HG02623 (cell line): Measurements from ENCODE around the gene SELENOH.

Source experiments
- ATAC-seq: cut with Tn5 transposase; IDR thresholded peaks from one replicate; pipeline ENCODE4 v1.9.1; 2021; ENCODE audit warnings: moderate library complexity; ENCODE audit not compliant: unreplicated experiment

The SELENOH gene

DNA sequence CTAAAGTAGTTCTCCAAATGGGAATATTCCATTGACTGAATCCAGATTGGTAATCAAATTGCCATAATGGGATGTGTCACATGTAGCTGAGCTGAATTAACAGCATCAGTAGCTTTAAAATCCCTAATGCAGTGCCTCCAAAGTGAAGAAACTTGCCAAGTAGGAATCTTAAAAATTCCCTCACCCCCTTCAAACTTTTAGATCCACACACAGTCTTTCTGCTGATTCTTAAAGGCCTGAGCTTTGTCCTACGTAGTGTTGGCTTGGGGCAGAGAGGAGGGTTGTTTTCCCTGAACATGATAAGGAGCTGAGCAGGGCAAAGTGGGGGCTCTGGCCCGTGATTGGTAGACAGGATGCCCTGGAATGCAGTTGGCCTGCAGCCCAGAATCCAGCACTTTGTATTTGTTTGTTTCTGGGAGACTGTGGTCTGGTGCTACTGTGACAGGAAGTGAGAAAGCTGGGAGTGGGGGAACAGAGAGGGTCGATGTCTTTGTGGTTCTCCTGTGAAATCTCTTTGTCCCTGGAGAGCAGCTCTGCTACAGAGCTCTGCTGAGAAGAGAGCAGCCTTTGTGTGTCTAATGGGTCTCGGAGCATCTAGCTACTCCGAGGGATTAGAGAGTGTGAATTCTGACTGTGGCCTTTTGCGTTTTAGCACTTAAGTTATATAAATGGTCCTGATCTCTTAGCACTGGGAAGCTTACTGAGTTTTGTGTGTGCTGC lies 37.2 kb downstream of the SELENOH start:
- ATAC-seq = no peak

DNA sequence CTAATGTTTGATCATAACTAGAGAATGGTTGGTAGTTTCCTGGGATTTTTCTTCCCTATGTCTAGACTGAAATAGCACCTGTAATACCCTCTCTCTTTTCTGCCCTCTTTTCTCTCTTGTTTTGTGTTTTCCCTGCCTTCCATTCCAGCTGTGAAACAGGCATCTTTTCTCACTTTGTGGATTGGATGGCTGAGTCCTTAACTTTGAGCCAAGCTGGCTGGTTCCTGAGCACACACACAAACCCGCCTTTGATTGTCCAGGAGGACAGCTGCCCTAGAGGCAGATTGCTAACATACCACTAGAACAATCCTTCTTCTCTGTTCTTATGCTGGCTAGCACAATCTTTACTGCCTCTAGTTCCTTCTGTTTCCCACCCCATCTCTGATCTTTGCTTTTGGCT lies 38.0 kb downstream of the SELENOH start:
- ATAC-seq = no peak

DNA sequence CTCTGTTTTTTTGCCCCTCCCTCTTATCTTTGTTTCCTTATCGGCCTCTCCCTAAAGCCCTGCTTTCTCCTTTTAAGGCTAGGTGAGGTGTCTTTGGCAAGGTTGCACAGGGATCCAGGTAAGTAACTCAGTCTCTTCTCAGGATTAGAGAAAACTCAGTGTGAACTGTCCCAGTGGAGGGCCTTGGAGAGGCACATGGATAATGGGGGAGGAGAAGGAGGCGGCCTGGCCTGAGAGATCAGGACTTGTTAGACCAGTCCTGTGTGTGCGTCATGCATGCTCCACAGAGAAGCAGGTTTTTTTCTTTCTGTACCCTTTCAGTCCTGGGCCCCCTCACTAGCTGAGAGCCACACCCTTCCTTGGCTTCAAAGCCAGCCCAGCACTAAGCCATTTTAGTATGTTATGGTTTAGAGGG lies 40.2 kb downstream of the SELENOH start:
- ATAC-seq = no peak

DNA sequence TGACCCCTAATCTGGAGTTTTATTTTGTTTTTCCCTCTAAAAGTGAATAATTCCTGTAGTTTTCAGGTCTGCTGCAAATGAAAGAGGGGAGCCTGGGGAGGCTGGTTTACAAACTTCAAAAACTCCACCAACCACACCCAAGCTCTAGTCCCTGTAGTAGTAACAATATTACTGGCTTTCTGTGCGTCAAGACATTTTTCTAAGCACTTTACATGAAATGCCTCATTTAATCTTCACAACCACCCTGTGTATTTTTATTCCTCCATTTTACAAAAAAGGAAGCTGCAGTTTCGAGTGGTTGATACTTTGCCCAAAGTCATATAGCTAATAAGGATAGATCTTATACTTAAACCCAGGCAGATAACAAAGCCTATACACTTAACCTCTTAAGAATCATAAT lies 43.8 kb downstream of the SELENOH start:
- ATAC-seq = peak; percentile 49

DNA sequence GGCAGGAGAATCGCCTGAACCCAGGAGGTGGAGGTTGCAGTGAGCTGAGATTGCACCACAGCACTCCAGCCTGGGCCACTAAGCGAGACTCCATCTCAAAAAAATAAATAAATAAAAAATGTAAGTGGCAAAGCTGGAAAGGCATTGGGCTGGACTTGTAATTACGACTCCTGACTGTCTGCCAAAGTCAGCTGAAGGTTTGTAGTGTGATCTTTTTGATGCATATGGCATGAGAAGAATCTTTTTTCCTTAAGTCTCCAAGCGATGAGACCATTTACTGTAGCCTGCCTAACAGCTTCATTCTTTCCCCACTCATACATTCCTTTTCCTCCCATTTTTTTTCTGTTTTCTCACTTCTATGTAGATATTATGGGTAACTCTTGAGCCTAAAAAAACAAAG lies 45.1 kb downstream of the SELENOH start:
- no peak for ATAC-seq

DNA sequence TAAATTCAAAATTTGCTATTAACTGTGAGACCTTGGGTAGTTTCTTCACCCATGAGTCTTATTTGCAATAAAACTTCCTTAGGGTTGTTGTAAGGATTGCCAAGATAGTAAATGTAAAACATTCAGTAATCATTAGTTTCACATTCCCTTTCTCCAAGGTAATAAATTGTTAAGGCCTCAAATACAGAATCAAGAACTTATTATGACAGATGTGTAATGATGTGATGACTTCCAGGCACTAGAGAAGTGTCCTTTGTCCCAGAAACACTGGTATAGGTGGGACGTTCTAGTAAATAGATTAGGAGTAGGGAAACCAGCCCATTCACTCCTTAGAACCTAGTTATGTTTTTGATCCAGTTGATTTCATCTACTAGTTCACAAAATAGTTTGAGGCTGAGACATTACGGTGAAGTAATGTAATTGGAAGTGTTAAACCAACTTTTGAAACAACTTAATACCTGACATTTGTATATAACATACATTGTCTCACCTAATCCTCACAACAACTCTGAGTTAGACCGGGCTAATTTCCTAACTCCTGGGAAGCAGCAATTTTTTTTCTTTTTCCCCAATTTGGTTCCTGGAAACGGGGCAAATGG lies 45.8 kb downstream of the SELENOH start:
- no peak for ATAC-seq

DNA sequence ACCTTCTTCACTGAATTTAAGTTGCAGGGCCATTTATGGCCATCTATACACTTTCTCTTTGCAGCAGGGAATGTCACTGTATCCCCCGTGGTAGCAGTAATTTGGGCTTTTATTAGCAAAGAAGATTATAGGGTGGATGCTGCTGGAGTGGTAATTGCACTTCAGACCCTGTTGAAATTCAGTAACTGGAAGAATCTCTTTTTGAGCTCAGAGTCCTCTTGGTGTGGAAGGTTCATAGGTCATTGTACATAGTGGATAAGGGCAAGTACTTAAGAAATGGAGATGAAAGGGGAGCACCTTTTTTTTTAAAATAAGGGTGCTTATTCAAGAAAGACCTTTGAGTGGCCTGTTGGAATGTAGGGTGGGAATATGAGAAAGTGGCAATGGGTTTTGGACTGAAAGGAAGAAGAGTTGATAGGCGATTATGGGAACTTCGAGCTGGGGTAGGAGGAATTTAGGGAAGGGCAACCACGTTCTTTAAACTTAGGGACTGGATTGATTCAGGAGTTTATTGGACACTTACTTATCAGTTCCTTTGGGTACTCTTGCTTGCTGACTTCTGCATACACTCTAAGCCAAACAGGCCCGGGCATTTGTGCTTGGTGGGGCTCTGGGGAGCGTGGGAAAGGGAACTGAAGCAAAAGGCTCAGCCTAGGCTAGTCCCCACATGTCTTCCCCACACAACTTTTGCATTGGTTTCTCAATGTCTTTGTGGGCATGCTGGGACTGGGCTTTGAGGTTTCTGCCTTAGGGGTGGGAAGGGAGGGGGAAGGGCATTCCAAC lies 46.8 kb downstream of the SELENOH start:
- ATAC-seq = peak; percentile 35

DNA sequence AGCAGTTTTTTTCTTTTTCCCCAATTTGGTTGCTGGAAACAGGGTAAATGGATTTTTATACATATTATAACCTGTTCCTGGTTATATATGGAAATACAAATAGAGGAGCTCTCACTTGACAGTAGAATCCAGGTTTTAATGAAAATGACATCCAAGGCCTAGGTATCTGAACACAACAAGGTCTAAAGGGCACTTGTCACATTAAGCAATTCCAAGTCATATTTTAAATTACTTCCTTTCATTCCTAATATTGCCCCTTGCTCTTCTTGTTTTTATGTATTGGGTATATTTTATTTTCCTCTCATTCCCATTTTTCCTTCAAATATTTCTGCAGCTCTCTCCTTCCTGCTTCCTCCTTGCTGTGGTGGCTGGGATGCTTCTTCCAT lies 47.4 kb downstream of the SELENOH start:
- no peak for ATAC-seq

DNA sequence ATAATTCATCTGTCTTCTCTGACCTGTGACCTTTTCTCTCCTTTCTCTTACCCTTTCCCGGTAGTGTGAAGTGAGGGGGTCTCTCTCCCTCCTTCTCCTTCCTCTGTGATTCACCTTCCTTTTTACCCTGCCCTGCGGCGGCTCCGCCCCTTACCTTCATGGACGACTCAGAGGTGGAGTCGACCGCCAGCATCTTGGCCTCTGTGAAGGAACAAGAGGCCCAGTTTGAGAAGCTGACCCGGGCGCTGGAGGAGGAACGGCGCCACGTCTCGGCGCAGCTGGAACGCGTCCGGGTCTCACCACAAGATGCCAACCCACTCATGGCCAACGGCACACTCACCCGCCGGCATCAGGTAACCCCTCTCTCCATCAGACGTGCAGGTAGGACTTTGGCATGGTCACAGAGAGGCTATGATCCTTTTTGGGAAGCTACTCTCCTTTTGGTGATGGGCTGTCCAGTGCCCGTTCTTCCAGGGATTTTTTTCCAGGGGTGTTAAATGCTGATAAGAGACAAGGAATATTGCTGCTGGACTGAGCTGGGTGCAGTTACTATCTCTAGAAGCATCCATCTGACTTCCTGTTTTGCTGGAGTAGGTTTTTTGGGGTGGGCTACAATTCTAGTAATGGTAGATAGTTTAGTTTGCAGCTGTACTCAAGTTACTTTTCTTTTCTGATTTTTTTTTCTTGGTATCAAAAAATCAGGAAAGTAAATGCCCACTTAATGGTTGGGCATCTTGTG lies 50.2 kb downstream of the SELENOH start:
- ATAC-seq = no peak

DNA sequence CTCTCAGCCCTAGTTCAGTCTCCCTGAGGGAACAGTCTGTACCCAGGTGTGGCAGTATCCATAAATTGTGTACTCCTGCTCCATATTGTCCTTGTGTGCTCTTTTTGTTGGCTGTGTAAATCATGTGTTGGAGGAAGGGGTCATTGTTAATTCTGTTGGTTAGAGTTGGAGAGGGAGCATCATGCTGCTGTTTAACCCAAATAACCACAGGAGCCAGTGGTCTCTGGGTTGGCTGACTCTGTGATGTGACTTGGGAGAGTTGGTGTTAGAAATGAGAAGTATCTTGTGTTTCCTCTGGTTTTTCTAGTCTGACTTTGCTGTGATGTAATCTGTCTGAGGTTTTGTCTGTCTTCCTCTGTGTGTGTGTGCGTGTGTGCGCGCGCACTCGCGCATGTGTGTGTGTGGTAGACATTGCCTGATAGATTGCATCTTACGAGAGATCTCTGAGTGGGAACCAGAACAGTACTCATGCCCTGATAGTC lies 50.8 kb downstream of the SELENOH start:
- ATAC-seq = peak; percentile 74

DNA sequence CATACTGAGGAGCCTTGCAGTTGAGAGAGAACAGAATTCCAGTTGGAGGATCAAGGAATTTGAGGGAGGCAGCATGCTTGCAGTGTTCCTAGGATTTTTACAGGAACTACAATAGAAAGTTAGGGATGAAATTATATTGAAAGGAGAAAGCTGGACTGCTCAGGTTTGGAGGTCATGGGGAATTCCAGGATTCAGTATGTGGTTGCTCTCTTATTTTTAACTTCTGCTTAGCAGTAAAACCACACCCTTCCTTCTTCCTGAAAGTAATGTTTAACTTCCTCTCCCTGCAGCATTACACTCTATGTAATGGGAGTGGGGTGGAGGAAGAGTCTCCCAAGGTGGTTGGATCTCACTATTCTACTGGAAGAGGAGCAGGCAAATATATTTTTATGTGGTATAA lies 51.6 kb downstream of the SELENOH start:
- no peak for ATAC-seq
